ENCODE results near the gene RLBP1.

GRCh38 chr15:89174476-89174875 lies 46.9 kb downstream of the RLBP1 start:
- TF ChIP-seq CTCF (IDR thresholded peaks at IDR 0.05) = no peak
- no peak for TF ChIP-seq POLR2A (IDR thresholded peaks at IDR 0.05)

Data from right lobe of liver (tissue), 4 donors.